ENCODE results near the gene TRIM46. TPM values are rescaled to one million over a fixed set of nuclear protein-coding genes. Genes with fewer than 3 reads are reported as not detected.

Gene TRIM46
- total RNA-seq, 1 experiment from 2014 or later, result 4.1 TPM

DNA sequence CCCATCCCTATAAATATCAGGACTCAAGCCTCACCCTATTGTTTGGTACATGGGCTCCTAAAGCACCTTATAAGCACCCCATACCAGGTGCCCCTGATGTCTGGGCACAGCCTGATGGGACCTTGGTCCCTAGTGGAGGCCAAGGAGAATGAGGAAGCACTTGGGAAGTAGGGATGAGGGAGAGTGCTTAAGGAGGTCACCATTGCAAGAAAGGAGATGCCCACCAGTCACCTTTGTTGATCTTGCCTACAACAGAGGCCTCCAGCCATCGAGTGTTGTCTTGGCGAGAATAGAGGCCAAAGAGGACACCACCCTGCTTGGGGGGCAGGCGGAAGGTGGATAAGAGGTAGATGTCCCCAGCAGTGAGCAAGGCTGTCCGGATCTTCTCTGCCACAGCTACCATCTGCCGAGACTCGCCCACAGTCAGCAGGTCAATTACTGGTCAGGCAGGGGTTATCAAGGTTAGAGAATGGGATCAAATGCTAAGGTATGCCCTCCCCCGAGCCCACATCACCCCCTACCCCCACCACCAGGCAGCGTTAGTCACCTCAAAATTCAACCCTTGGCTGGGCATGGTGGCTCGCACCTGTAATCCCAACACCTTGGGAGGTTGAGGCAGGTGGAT, 32.4 kb downstream of the TRIM46 start:
- ATAC-seq (no peak), DNase-seq (no peak)
- ChIA-PET POLR2A (ENCODE audit: unreplicated experiment) (interaction anchor here (0.5 to 0.9 kb wide), 2 partner anchors 12 to 33 kb away, joined by 4 to 5 read pairs; partner anchors contain the start of gene KRTCAP2), CTCF (no interaction called here)
- Histone ChIP-seq H4K20me1 (ENCODE audit: low read length) (no peaks in the 10 kb centered on the region), H3K36me3 (ENCODE audit: low read depth, low read length) (no peaks in the 10 kb centered on the region), H3K4me1 (ENCODE audit: insufficient read depth, low read length) (peaks cover 26% of the 10 kb centered on the region), H3K27me3 (ENCODE audit: low read length) (no peaks in the 10 kb centered on the region), H3K4me2 (ENCODE audit: low read length) (no peak overlapping the region), H3K4me3 (ENCODE audit: low read length) (no peak overlapping the region), H3F3A (ENCODE audit: low read length, unreplicated experiment) (no peaks in the 10 kb centered on the region), H3K9ac (ENCODE audit: low read length) (no peak overlapping the region), H3K79me2 (ENCODE audit: low read length) (peaks cover 12% of the 10 kb centered on the region), H2AFZ (ENCODE audit: low read length) (no peak overlapping the region), H3K27ac (ENCODE audit: low read length) (no peak overlapping the region), H3K9me3 (ENCODE audit: low read length) (no peaks in the 10 kb centered on the region), H3K9me2 (replicated peaks; ENCODE audit: low read length) (no peaks in the 10 kb centered on the region)
- TF ChIP-seq, protein P1, sequence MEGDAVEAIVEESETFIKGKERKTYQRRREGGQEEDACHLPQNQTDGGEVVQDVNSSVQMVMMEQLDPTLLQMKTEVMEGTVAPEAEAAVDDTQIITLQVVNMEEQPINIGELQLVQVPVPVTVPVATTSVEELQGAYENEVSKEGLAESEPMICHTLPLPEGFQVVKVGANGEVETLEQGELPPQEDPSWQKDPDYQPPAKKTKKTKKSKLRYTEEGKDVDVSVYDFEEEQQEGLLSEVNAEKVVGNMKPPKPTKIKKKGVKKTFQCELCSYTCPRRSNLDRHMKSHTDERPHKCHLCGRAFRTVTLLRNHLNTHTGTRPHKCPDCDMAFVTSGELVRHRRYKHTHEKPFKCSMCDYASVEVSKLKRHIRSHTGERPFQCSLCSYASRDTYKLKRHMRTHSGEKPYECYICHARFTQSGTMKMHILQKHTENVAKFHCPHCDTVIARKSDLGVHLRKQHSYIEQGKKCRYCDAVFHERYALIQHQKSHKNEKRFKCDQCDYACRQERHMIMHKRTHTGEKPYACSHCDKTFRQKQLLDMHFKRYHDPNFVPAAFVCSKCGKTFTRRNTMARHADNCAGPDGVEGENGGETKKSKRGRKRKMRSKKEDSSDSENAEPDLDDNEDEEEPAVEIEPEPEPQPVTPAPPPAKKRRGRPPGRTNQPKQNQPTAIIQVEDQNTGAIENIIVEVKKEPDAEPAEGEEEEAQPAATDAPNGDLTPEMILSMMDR (conservative IDR thresholded peaks at IDR 0.05; ENCODE audit: low read depth, low read length), result no peak
- no peak for TF ChIP-seq EZH2phosphoT487 (IDR thresholded peaks at IDR 0.05; ENCODE audit: borderline replicate concordance, low read length)
- intact Hi-C loops (cut with micrococcal nuclease), result loop anchor here (1.0 to 5.0 kb wide), 3 partner anchors 36 to 119 kb away; a partner anchor contains a TSS
- no TSS peak for BruUV-seq (replicated peaks)

DNA sequence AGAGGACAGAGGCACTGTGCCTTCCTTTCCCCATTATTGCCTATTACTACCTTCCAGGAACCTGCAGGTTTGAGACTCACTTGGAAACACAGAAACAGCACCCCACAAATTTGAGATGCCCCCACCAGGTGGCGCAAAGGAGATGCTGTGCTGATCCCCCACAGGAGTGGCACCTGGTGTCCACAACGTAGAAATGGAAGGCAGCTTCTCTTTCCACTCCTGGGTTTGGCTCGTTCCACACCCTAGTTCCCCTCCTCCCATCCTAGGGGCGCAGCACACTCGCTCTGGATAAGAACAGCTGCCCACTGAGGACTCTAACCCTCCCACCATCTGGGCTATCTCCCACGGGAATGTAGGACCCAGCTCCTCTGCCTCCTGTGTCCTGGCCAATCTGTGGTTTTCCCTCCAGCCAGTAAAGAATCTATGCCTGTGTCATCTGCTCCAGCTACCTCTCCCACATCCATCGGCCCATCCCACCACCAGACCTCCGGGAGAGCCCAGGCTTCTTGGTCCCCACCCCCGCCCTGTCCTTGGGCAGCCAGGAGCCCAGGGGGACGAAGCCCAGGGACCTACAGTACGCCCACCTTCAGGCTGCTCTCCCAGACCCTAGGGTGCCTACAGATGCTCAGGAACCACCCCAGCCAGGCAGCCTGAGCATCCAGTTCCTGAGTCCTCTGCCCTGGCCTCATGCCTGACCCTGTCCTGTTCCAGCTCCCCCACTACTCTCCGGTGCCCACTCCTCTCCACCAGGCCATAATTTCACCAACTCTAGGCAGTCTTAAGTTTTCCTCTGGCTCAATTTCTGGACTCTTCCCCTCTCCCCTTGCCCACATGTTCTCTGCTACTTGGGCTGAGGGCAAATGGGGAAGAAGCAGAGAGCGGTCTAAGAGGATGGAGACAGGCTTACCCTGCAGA, 33.5 kb downstream of the TRIM46 start:
- Histone ChIP-seq H3K9me3 (ENCODE audit: low read length) (no peaks in the 10 kb centered on the region), H3K36me3 (ENCODE audit: low read depth, low read length) (no peaks in the 10 kb centered on the region; the same call in 1 of the 2 replicates), H3K9me2 (replicated peaks; ENCODE audit: low read length) (no peaks in the 10 kb centered on the region), H3K79me2 (ENCODE audit: low read length) (peaks cover 12% of the 10 kb centered on the region), H2AFZ (ENCODE audit: low read length) (peak overlapping the region; percentile 46; the same call in 1 of the 2 replicates), H3K4me2 (ENCODE audit: low read length) (peak overlapping the region; percentile 95), H3K27me3 (ENCODE audit: low read length) (no peaks in the 10 kb centered on the region), H4K20me1 (ENCODE audit: low read length) (no peaks in the 10 kb centered on the region), H3K4me3 (ENCODE audit: low read length) (peak overlapping the region; percentile 16; the same call in 1 of the 2 replicates), H3K9ac (ENCODE audit: low read length) (no peak overlapping the region; the same call in 1 of the 2 replicates), H3K4me1 (ENCODE audit: insufficient read depth, low read length) (peaks cover 26% of the 10 kb centered on the region), H3K27ac (ENCODE audit: low read length) (peak overlapping the region; percentile 7; the same call in 1 of the 2 replicates), H3F3A (ENCODE audit: low read length, unreplicated experiment) (no peaks in the 10 kb centered on the region)
- CTCF ChIA-PET, result interaction anchor here (0.5 to 2.0 kb wide), 9 partner anchors 13 to 73 kb away, joined by 3 to 12 read pairs (median 9); partner anchors contain the start of genes CLK2 and KRTCAP2
- no peak for TF ChIP-seq EZH2 (IDR thresholded peaks at IDR 0.05; ENCODE audit: low read length, unreplicated experiment)
- TF ChIP-seq, protein P1 (conservative IDR thresholded peaks at IDR 0.05; ENCODE audit: low read depth, low read length), result peak; percentile 95
- POLR2A ChIA-PET (ENCODE audit: unreplicated experiment), result interaction anchor here (0.6 to 0.9 kb wide), 4 partner anchors 17 to 37 kb away, joined by 3 to 8 read pairs (median 4); partner anchors contain the start of gene KRTCAP2
- DNase-seq, result peak; percentile 93
- BruUV-seq (replicated peaks), result no TSS peak
- intact Hi-C loops (cut with micrococcal nuclease), result loop anchor here (1.0 to 5.0 kb wide), 4 partner anchors 20 to 118 kb away; a partner anchor contains a TSS
- peak; percentile 42 for ATAC-seq

All from PC-3 (cell line).